ENCODE data around the gene SYCE3.

GRCh38 chr22:50607659-50608020 is 44.9 kb upstream of the SYCE3 start:
- TF ChIP-seq CTCF (IDR thresholded peaks at IDR 0.05) (no peak), POLR2A (IDR thresholded peaks at IDR 0.05) (no peak)
